GM19239 (cell line): ENCODE measurements around the gene CAMTA1.

Source experiments
- DNase-seq: peaks from one replicate; pipeline ENCODE4 v3.0.0; 2011; ENCODE audit warnings: low spot score; ENCODE audit not compliant: insufficient read length
- FAIRE-seq: peaks from 2 replicates; lab custom pipeline; 2011; peaks lifted over from hg19 to GRCh38; lab: Jason Lieb, UNC

CAMTA1 gene

GRCh38 chr1:7463526-7463925, 678.3 kb downstream of the CAMTA1 start:
- DNase-seq, result no peak
- no peak for FAIRE-seq

GRCh38 chr1:7464736-7465135, 679.5 kb downstream of the CAMTA1 start:
- no peak for DNase-seq
- no peak for FAIRE-seq

GRCh38 chr1:7467476-7468175, 682.4 kb downstream of the CAMTA1 start:
- FAIRE-seq, result no peak
- DNase-seq, result no peak

DNA sequence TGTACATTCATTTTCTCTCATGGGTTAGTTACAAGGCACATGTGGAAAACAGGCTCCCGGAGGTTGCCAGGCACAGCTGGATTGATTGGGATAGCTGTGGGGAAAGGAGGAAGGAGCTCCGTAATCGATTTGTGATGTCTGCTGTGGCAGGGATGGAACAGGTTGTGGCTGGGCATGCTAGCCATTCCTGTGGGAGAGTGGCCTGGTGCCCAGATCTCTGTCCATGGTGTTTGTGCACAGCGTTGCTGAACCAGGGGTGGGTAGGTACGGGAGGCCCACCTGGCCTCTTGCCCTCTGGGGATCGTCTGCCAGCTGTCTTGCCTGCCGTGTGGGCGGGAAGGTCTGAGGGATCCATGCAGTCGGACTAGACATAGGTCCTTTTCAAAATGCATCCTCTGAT, 683.0 kb downstream of the CAMTA1 start:
- no peak for FAIRE-seq

DNA sequence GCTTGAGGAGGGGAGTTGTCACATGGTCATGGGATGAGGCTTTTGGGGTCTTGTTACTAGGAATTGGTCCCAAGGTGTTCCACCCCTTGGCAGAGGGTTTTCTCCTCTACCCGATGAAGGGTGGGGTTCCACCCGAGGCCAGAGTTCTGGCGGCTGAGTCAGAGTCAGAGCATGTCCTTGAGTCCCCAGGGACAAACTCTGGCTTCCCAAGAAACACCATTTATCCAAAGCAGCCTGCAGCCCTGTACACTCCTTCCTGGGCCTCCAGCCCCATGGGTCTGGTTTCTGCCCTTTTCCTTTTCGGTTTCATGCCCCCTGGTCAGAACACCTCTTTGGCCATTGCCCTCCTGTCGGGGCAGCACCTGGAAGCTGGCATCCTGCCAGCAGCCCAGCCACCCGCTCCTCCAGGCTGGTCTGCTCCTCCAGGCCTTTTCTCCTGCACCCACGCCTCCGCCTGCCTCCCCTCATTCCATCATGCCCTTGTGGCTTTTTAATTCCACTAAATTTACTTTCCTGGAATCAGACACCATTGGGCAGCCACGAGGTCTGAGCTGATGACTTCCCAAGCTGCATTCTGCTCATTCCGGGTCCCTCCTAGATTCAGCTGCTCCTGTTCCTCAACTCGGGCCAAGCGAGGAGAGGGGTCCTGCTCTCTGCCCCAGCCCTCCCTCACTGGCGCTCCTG, 684.1 kb downstream of the CAMTA1 start:
- no peak for DNase-seq
- FAIRE-seq, result no peak

More for the DNA sequence above, 683.0 kb downstream of the CAMTA1 start:
- DNase-seq, result no peak

- DNase-seq (no peak), FAIRE-seq (no peak)
Observed at GRCh38 chr1:7470904-7471638, 685.8 kb downstream of the CAMTA1 start.

GRCh38 chr1:7471836-7472235, 686.6 kb downstream of the CAMTA1 start:
- DNase-seq (no peak), FAIRE-seq (no peak)

DNA sequence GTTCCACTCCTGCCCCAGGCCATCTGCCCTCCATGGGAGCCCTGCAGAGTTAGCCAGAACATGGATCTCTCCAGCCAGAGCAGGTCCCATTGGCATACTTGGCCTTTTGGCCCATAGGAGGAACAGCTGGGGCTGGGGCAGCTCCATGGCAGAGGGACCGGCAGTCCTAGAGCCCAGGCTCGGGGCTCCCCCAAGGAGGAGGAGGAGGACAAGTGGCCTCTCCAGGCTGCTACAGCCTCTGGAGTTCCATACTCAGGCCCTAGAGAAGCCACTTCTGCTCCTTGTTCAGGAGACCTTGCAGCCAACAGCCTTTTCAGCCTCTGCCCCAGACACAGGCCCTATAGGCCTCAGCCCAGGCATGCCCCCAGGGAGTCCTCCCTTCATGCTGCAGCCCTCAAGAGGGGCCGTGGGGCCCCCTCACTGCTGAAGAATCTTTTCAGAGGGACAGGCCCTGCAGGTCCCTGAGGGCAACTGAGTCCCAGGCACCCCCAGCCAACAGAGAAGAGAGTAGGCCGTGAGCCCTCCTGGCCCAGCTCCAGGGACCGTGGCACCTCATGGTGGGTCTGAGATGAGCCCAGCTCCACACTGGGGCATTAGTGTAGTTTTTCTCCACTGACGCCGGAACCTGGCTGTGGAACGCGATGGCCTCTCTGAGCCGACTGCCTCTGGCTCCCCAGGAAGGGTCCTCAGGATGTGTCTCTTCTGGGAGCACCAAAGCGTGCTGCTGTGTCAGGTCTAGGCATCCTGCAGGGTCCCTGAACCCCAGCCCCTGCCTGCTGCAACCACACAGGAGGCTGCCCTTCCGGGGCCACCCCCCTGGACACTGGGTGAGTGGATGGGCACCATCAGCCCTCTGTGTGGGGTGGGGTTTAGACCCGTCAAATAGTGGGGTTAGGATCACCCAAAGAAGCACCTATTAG, 688.2 kb downstream of the CAMTA1 start:
- no peak for DNase-seq
- FAIRE-seq, result no peak

DNA sequence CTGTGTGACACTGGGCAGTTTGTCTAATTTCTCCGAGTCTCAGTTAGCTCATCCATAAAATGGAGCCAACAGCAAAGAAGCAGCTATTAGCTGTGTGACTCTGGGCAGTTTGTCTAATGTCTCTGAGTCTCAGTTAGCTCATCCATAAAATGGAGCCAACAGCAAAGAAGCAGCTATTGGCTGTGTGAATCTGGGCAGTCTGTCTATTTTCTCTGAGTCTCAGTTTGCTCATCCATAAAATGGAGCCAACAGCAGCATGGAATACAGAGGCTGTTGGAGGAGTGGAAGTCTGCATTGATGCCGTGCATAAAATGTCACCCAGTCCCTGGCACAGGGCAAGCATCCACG, 688.9 kb downstream of the CAMTA1 start:
- FAIRE-seq, result no peak
- no peak for DNase-seq

DNA sequence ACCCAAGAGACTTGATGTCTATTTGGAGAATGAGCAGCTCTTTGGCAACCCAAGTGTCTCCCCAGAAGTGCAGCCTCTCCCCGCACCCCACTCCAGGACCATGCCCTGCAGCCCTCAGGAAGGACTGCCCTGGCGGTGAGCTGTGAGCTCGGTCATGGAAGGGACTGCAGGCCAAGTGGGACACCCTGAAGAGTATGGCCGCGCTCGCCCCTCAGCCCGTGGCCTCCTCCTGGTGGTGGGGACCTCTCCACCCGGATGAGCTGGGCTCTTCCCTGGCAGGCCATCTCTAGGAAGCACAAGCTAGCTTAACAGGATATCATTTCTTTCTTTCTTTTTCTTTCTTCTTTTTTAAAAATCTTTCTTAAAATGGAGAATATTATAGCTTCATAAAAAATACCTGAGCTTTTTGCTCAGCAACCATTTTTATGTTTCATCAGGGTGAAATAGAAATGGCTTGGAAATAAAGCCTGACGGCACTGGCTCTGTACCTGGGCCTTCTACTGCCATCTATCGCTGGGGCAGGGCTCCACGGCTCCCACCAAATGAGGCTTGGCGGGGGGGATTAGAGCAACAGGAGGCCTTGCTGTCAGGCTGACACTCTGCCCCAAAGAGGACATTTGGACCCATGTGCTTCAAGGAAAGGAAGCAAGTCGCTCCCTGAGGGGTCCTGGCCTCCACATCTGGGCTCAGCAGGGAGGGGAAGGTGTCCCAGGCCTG, 689.7 kb downstream of the CAMTA1 start:
- DNase-seq (no peak), FAIRE-seq (no peak)

GRCh38 chr1:7475691-7476090, 690.4 kb downstream of the CAMTA1 start:
- no peak for DNase-seq
- FAIRE-seq, result no peak

- FAIRE-seq (no peak), DNase-seq (no peak)
Observed at GRCh38 chr1:7476402-7476801, 691.1 kb downstream of the CAMTA1 start.

DNA sequence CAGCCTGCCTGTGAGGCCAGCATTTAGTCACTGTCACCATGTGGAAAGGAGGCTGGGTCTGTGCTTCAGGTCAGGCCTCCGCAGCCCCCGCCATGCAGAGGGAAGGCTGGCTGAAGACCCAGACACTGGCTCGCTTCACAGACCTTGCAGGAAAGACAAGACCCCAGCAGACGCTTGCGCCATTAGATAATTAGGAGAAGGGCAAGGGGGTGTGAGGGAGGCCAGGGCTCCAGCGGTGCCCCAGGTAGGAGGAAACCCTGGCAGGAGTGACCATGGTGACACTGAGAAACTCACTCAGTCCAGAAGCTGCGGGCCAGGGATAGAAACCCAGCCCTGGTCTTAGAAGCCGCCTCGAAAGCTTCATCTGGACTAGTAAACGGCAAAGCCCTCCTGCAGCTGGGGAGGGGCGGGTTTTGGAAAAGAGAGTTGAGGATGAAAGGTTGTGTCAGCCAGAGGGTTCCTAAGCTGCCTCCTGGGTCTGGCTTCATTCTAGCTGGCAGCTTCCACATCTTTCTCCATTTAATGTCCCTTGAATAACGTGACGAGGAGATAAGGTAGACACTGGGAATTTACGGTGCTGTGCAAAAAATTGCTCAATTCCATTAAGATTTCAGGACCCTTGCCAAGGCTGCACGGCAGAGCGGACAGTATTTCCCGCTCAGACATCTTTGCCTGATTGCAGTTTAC, 691.8 kb downstream of the CAMTA1 start:
- DNase-seq, result no peak
- no peak for FAIRE-seq

DNA sequence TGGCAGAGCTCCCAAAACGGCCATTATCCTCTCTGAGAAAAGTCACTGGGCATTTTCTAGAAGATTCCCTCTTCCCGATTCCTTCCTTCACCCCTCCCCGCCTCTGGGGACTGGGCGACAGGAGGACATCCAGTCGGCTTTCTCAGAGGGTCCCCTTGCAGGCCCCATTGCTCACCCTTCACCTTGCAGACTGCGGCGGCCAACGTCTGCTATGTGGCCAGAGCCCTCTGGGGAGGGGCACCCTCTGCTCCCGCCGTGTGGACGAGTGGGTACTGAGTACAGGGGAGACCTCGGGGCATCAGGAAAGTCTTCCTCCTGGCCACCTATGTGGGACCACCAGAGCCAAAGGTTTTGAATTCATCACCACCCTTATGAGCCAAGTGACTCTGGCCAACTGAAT, 692.3 kb downstream of the CAMTA1 start:
- FAIRE-seq (no peak), DNase-seq (no peak)

- DNase-seq, result no peak
- no peak for FAIRE-seq
Observed at GRCh38 chr1:7478142-7478790, 693.0 kb downstream of the CAMTA1 start.

DNA sequence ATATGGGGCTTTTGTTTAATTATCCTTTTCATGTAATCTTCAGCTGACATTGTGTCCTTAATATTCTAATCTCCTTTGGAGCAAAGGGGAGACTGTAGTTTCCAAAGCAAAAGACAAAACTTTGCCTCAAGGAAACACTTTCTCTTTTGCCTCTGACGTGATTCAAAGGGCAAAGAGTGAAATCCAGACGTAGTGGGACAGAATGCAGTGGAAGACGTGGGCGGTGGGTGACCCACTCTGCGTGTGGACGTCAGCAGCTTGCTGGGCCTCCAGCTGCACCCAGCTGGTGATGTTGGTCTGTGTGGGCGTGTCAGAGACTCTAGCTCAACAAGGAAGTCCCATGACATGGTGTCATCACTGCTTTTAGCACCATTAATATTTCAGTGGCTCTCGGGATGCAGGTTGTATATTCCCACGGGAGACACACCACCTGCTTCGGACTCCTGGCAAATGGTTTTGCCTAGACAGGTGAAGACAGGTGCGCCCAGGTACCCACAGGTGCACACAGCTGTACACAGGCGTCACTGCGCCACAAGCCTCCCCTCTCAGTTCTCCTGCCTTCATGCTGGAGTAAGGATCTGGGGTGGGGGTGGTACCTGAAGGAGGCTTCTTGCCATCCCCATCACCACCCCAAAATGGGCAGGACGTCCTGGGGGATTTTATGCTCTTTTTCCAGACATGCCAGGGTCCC, 693.7 kb downstream of the CAMTA1 start:
- FAIRE-seq, result no peak
- no peak for DNase-seq

DNA sequence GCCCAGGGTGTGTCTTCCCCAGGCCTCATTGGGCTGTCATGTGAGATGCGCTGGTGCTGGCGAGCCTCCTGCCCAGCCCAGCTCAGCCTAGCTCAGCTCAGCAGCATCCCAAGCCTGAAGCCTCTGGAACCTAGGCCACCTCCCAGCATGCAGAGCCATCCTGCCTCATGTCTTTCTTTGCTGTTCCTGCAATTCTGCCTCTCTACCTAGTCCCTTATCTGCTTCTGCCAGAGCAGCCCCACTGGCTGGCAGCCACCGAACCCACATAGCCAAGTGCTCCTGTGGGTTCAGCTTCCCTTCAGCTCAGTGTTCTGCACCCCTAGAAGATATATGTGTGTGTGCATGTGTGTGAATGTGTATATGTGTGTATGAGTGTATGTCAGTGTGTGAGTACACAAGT, 694.3 kb downstream of the CAMTA1 start:
- DNase-seq, result no peak
- no peak for FAIRE-seq

GRCh38 chr1:7481194-7481593, 695.9 kb downstream of the CAMTA1 start:
- DNase-seq (no peak), FAIRE-seq (no peak)
